GM12878 (cell line): ENCODE measurements around the gene ADK. TPM values are rescaled to one million over a fixed set of nuclear protein-coding genes. Genes with fewer than 3 reads are reported as not detected.

Experiments
- ATAC-seq: fragments of 200-7000 bp; cut with Tn5 transposase; 3 replicates; pipeline ENCODE4 v1.9.1; 2020; ENCODE audit warnings: mild to moderate bottlenecking, moderate library complexity
- BruUV-seq: library from RNA; stranded (reverse); fragments of 400-500 nt; replicated peaks from 2 replicates; lab custom pipeline; 2021; lab: Mats Ljungman, UMichigan
- CTCF ChIA-PET: fragments of 300-600 bp; sonication (Branson Sonifier 250); formaldehyde crosslinking; extraction: SDS; loops from one replicate; lab custom pipeline; 2021; ENCODE audit warnings: inconsistent platforms; lab: Yijun Ruan, JAX
- POLR2A ChIA-PET: fragments of 350-600 bp; formaldehyde crosslinking; extraction: SDS; loops from one replicate; lab custom pipeline; 2021; ENCODE audit warnings: inconsistent platforms; lab: Charles Lee
- RAD21 ChIA-PET: fragments of 300-600 bp; sonication (Branson Sonifier 250); formaldehyde crosslinking; loops from one replicate; lab custom pipeline; 2023; ENCODE audit warnings: antibody characterized with exemption; ENCODE audit not compliant: unreplicated experiment; lab: Charles Lee
- SMC1A ChIA-PET: fragments of 300-600 bp; sonication (Branson Sonifier 250); formaldehyde crosslinking; loops from one replicate; lab custom pipeline; 2023; ENCODE audit not compliant: unreplicated experiment, uncharacterized antibody; lab: Charles Lee
- DNase-seq: peaks from one replicate; pipeline ENCODE4 v3.0.0-alpha.2; 2011; ENCODE audit warnings: low read depth, low spot score
- FAIRE-seq: peaks from 3 replicates; lab custom pipeline; 2011; peaks lifted over from hg19 to GRCh38; lab: Jason Lieb, UNC
- H2AFZ ChIP-seq: 2 replicates; pipeline ENCODE4 v1.6.0; 2011; ENCODE audit warnings: low read depth, low read length, control low read depth; ENCODE audit not compliant: control insufficient read depth
- H3K27ac ChIP-seq: 2 replicates; pipeline ENCODE4 v1.5.1; 2011; ENCODE audit warnings: control low read depth; ENCODE audit not compliant: control insufficient read depth, insufficient read depth
- H3K27me3 ChIP-seq, 2 experiments: replicated peaks in 1 of 2; 2 replicates each; pipeline versions ENCODE4 v1.6.0 to v1.6.1; 2011; ENCODE audit warnings: low read length in 1 of 2; ENCODE audit not compliant: control insufficient read depth in 2 of 2, insufficient read depth in 2 of 2
- H3K36me3 ChIP-seq, 2 experiments: 2 replicates each; pipeline ENCODE4 v1.5.1; 2011; ENCODE audit warnings: low read length in 1 of 2; ENCODE audit not compliant: control insufficient read depth in 2 of 2, insufficient read depth in 2 of 2
- H3K4me1 ChIP-seq: 2 replicates; pipeline ENCODE4 v1.6.1; 2011; ENCODE audit warnings: mild to moderate bottlenecking, low read length, moderate library complexity, mixed read lengths; ENCODE audit not compliant: control insufficient read depth, insufficient read depth
- H3K4me2 ChIP-seq: 2 replicates; pipeline ENCODE4 v1.6.0; 2011; ENCODE audit warnings: control low read depth; ENCODE audit not compliant: control insufficient read depth, insufficient read depth
- H3K4me3 ChIP-seq: fragments of 200-600 bp; sonication (generic); 2 replicates; pipeline ENCODE4 v1.5.1; 2016
- H3K79me2 ChIP-seq: 2 replicates; pipeline ENCODE4 v1.6.0; 2011; ENCODE audit warnings: low read length; ENCODE audit not compliant: control insufficient read depth, insufficient read depth
- H3K9ac ChIP-seq: 2 replicates; pipeline ENCODE4 v1.8.0; 2011; ENCODE audit warnings: low read length, control low read depth, mixed read lengths; ENCODE audit not compliant: control insufficient read depth, insufficient read depth
- H3K9me3 ChIP-seq: replicated peaks from 3 replicates; pipeline ENCODE4 v1.5.1; 2011; ENCODE audit warnings: mild to moderate bottlenecking, low read length; ENCODE audit not compliant: control insufficient read depth, insufficient read depth
- H4K20me1 ChIP-seq: 2 replicates; pipeline ENCODE4 v1.6.0; 2011; ENCODE audit not compliant: control insufficient read depth, insufficient read depth
- EED ChIP-seq: sonication (generic); IDR thresholded peaks from 2 replicates; pipeline ENCODE4 v1.6.1; 2016; ENCODE audit warnings: antibody characterized with exemption, low read depth
- ETV6 ChIP-seq, 2 experiments: fragments of 450-650 bp in 1 of 2; IDR thresholded peaks in 1 of 2; conservative IDR thresholded peaks in 1 of 2; 2 replicates each; pipeline ENCODE4 v1.6.1; 2014; ENCODE audit warnings: antibody characterized with exemption in 1 of 2, borderline replicate concordance in 1 of 2, low read depth in 1 of 2, mild to moderate bottlenecking in 1 of 2, moderate library complexity in 1 of 2
- MYC ChIP-seq: IDR thresholded peaks from 2 replicates; pipeline ENCODE4 v1.6.1; 2011; ENCODE audit warnings: mild to moderate bottlenecking, low read length, moderate library complexity, inconsistent platforms; ENCODE audit not compliant: insufficient read depth, insufficient replicate concordance, insufficient read length, severe bottlenecking
- NFIC ChIP-seq: IDR thresholded peaks from 2 replicates; pipeline ENCODE4 v1.6.1; 2012; ENCODE audit warnings: low read depth, mild to moderate bottlenecking, inconsistent platforms, low read length, moderate library complexity
- NR2C2 ChIP-seq: IDR thresholded peaks from 2 replicates; pipeline ENCODE4 v1.6.1; 2011; ENCODE audit warnings: borderline replicate concordance, low read depth; ENCODE audit not compliant: control insufficient read depth, insufficient read length
- RB1 ChIP-seq: fragments of 450-650 bp; formaldehyde crosslinking; IDR thresholded peaks from 2 replicates; pipeline ENCODE4 v1.6.1; 2017; ENCODE audit warnings: mild to moderate bottlenecking, borderline replicate concordance
- RELB ChIP-seq: fragments of 450-650 bp; IDR thresholded peaks from 2 replicates; pipeline ENCODE4 v1.6.1; 2017; ENCODE audit warnings: low read depth, mild to moderate bottlenecking, moderate library complexity
- REST ChIP-seq: IDR thresholded peaks from 2 replicates; pipeline ENCODE4 v1.6.1; 2012; ENCODE audit warnings: mild to moderate bottlenecking, low read depth, low read length
- SUPT20H ChIP-seq: IDR thresholded peaks from 2 replicates; pipeline ENCODE4 v1.6.1; 2011; ENCODE audit warnings: low read depth, mild to moderate bottlenecking, low read length, moderate library complexity, borderline replicate concordance; ENCODE audit not compliant: control insufficient read depth
- YBX1 ChIP-seq: fragments of 450-650 bp; IDR thresholded peaks from 2 replicates; pipeline ENCODE4 v1.6.1; 2016; ENCODE audit warnings: antibody characterized with exemption
- ZBTB40 ChIP-seq: fragments of 450-650 bp; IDR thresholded peaks from 2 replicates; pipeline ENCODE4 v1.6.1; 2016; ENCODE audit warnings: mild to moderate bottlenecking, moderate library complexity, borderline replicate concordance
- ZNF217 ChIP-seq: fragments of 450-650 bp; IDR thresholded peaks from 2 replicates; pipeline ENCODE4 v1.6.1; 2017; ENCODE audit warnings: antibody characterized with exemption, mild to moderate bottlenecking
- WGBS: methylation state at CpG from one replicate; pipeline ENCODE4 v1.1.6; 2016; ENCODE audit warnings: low lambda C conversion rate; ENCODE audit not compliant: insufficient replicate concordance, insufficient coverage; ENCODE audit errors: missing lambda C conversion rate; 5-methylcytosine and 5-hydroxymethylcytosine counted together
- in situ Hi-C: fragments of 300-500 bp; cut with MboI; formaldehyde crosslinking; loops from 9 replicates; pipeline ENCODE4 v1.14.3; 2018; ENCODE audit warnings: mixed read lengths
- intact Hi-C: fragments of 100-400 bp; cut with micrococcal nuclease; formaldehyde crosslinking; loops from one replicate; pipeline ENCODE4 v1.14.2; 2022; ENCODE audit not compliant: unreplicated experiment
- polyA plus RNA-seq, 11 experiments: library from polyadenylated mRNA; depleted of rRNA in 4 of 11; unstranded in 6 of 11; stranded (reverse) in 5 of 11; fragments of >200 nt; fragmentation: Nextera tagmentation in 4 of 11; fragmentation: Illumina TruSeq in 1 of 11; extraction: Ambion mirVana in 4 of 11; extraction: Trizol in 1 of 11; gene quantifications; 1 replicate in 1 of 11; 2 replicates in 10 of 11; pipeline versions ENCODE4 v1.2.1 to v1.2.3, GENCODE V29; 2011 to 2016; ENCODE audit warnings: inconsistent platforms in 2 of 11, missing spikeins in 2 of 11, low read depth in 1 of 11
- total RNA-seq, 4 experiments: library from RNA; depleted of rRNA in 3 of 4; stranded (reverse); fragments of >200 nt in 3 of 4; fragmentation: Illumina TruSeq in 1 of 4; extraction: Trizol in 1 of 4; gene quantifications; 2 replicates each; pipeline versions ENCODE4 v1.2.1 to v1.2.3, GENCODE V29; 2013 to 2021

The ADK gene
- total and polyA plus RNA-seq, 10 of the 15 experiments (the other 5 are each of a cell fraction or from before 2014, with no cell fraction given): 42.0 to 151 (median 81.6) TPM

- TF ChIP-seq REST (no peak), MYC (no peak), NFIC (no peak)
- TF ChIP-seq, all 136 proteins: peak for 0
These were observed 473.5 kb downstream of the ADK start (continued) for GRCh38 chr10:74624501-74624900.

GRCh38 chr10:74628136-74628535 is 477.1 kb downstream of the ADK start:
- Histone ChIP-seq H3K27ac (no peak overlapping the region), H3K9me3 (no peaks in the 10 kb centered on the region), H3K27me3 (no peaks in the 10 kb centered on the region), H2AFZ (no peak overlapping the region), H4K20me1 (no peaks in the 10 kb centered on the region), H3K4me2 (no peak overlapping the region), H3K4me3 (no peak overlapping the region), H3K36me3 (0 out of 4 replicates have a peak, but pooled peaks cover 0 to 4% of the 10 kb centered on the region in 2 experiments), H3K9ac (no peak overlapping the region), H3K79me2 (no peaks in the 10 kb centered on the region), H3K4me1 (no peaks in the 10 kb centered on the region)
- SMC1A ChIA-PET: interaction anchor here (0.9 to 3.5 kb wide), 9 partner anchors 11 to 208 kb away, joined by 3 to 20 read pairs (median 5); no protein-coding TSS in a partner anchor
- no peak for ATAC-seq
- no TSS peak for BruUV-seq
- CTCF ChIA-PET: interaction anchor here (1.0 to 2.6 kb wide), 2 partner anchors 10 to 18 kb away, joined by 3 to 7 read pairs; no protein-coding TSS in a partner anchor
- in situ Hi-C loops (no loop called here), intact Hi-C loops (no loop called here)
- no peak for DNase-seq
- RAD21 ChIA-PET: interaction anchor here (1.3 to 1.5 kb wide), 2 partner anchors 16 to 41 kb away, joined by 3 read pairs; no protein-coding TSS in a partner anchor
- FAIRE-seq: peak; percentile 54
- WGBS: 50% methylated on average over 2 of the region's 2 CpGs
- POLR2A ChIA-PET: interaction anchor here (0.7 to 1.1 kb wide), 2 partner anchors 20 to 326 kb away, joined by 3 read pairs; no protein-coding TSS in a partner anchor
- TF ChIP-seq ZBTB40 (no peak), ZNF217 (no peak), ETV6 (conservative IDR thresholded peaks at IDR 0.05 in 1 of 2, IDR thresholded peaks at IDR 0.05 in 1 of 2; ENCODE audit: borderline replicate concordance in 1 of 2, low read depth in 1 of 2) (no peak), EED (no peak), YBX1 (no peak), RB1 (no peak), RELB (no peak), NR2C2 (no peak), SUPT20H (no peak)
